Ovary (tissue), 9 donors: ENCODE results near the gene SOCS7. TPM values are rescaled to one million over a fixed set of nuclear protein-coding genes. Genes with fewer than 3 reads are reported as not detected.

Experiments used
- DNase-seq, 5 donors: peaks; one replicate each; pipeline ENCODE4 v3.0.0-alpha.2; 2019 to 2020
- H3K27ac ChIP-seq, 2 donors: fragments of 200-600 bp; one replicate each; pipeline versions ENCODE4 v1.5.1 to v1.8.0; 2019 to 2022
- H3K27me3 ChIP-seq: fragments of 200-600 bp; one replicate; pipeline ENCODE4 v1.8.0; 2022
- H3K36me3 ChIP-seq: fragments of 200-600 bp; sonication (generic); one replicate; pipeline ENCODE4 v1.5.1; 2019
- H3K4me1 ChIP-seq: one replicate; pipeline ENCODE4 v1.8.1; 2013; ENCODE audit warnings: mild to moderate bottlenecking, moderate library complexity; ENCODE audit not compliant: insufficient read depth
- H3K4me3 ChIP-seq: fragments of 200-600 bp; sonication (generic); one replicate; pipeline ENCODE4 v1.5.1; 2017
- H3K9me3 ChIP-seq, 2 donors: fragments of 200-600 bp in 1 of 2; sonication (generic) in 1 of 2; one replicate each; pipeline versions ENCODE4 v1.5.1 to v1.8.1; 2013 to 2019; ENCODE audit warnings: mild to moderate bottlenecking in 1 of 2, moderate library complexity in 1 of 2
- CTCF ChIP-seq, 3 donors: fragments of 450-650 bp in 2 of 3; fragments of 200-600 bp in 1 of 3; IDR thresholded peaks; one replicate each; pipeline versions ENCODE4 v1.5.1 to v1.8.0; 2016 to 2022; ENCODE audit warnings: antibody characterized with exemption in 3 of 3, mild to moderate bottlenecking in 1 of 3
- EP300 ChIP-seq: sonication (generic); formaldehyde crosslinking; IDR thresholded peaks from one replicate; pipeline ENCODE4 v1.6.1; 2017; ENCODE audit warnings: antibody characterized with exemption
- POLR2A ChIP-seq: fragments of 450-650 bp; IDR thresholded peaks from one replicate; pipeline ENCODE4 v1.6.1; 2017; ENCODE audit warnings: antibody characterized with exemption, mild to moderate bottlenecking, moderate library complexity
- WGBS, 3 donors: extraction: QIAGEN DNeasy Blood & Tissue Kit in 1 of 3; methylation state at CpG; one replicate each; pipeline versions ENCODE4 v1.1.5 to v1.1.7; 2013 to 2017; 5-methylcytosine and 5-hydroxymethylcytosine counted together
- intact Hi-C, 4 donors: fragments of 100-400 bp; cut with DNase I; formaldehyde crosslinking; loops; one replicate each; pipeline versions ENCODE4 v1.11.0 to v1.15.1; 2022 to 2023
- polyA plus RNA-seq, 2 donors: library from polyadenylated mRNA; stranded (reverse); fragments of 200-250 nt in 1 of 2; fragments of 350-450 nt in 1 of 2; fragmentation: Illumina TruSeq in 1 of 2; extraction: RNeasy Lipid Tissue Mini Kit (QIAGEN cat#74804) in 1 of 2; gene quantifications; one replicate each; pipeline ENCODE4 v1.2.3, GENCODE V29; 2013 to 2014
- total RNA-seq, 7 donors: library from RNA; depleted of rRNA in 2 of 7; stranded (reverse); fragments of >200 nt in 2 of 7; fragmentation: NEBNext Ultra II Directional in 3 of 7; extraction: Animal tissue kit (Norgen Biotek cat#: 25700) in 3 of 7; gene quantifications; one replicate each; pipeline versions ENCODE4 v1.1.0 to v1.2.4, GENCODE V29; 2016 to 2023
- donor health status: DM: no; HTN: no; CAD: no; lungs with moderate emphysema.
- donor health status: DM: no; HTN: no; CAD: no.
- donor health status: Bipolar disorder and iron deficiency.
- donor health status: DM: yes; HTN: yes; CAD: no.
- donor health status: DM: no; HTN: no; CAD: no.
- donor health status: DM: yes; HTN: yes; CAD: no.

Gene SOCS7
- total and polyA plus RNA-seq, 9 donors, result 8.9 to 23.8 (median 19.6) TPM

- H3K4me3 ChIP-seq, result no peak overlapping the region
- no peaks in the 10 kb centered on the region for H3K27me3 ChIP-seq
- peak; percentile 45 to 76 (median 64) for DNase-seq
- WGBS, 3 donors, result 21 to 25% (median 21%) methylated on average over 8 of the region's 8 CpGs
- TF ChIP-seq POLR2A (no peak), CTCF (IDR thresholded peaks at IDR 0.05) (peak in 2 of 3 donors; percentile 25 to 59)
- H3K4me1 ChIP-seq, result no peaks in the 10 kb centered on the region
- no peaks in the 10 kb centered on the region for H3K36me3 ChIP-seq
- intact Hi-C loops, result no loop called here
- H3K27ac ChIP-seq, result no peak overlapping the region
- H3K9me3 ChIP-seq, result no peaks in the 10 kb centered on the region
These were observed 29.4 kb upstream of the SOCS7 start for GRCh38 chr17:38322156-38322779.

- intact Hi-C loops, result no loop called here
- WGBS, 3 donors, result 95 to 100% (median 97%) methylated on average over 1 of the region's 1 CpG
- DNase-seq, result no peak
- TF ChIP-seq CTCF (IDR thresholded peaks at IDR 0.05), result no peak
- no peak for TF ChIP-seq POLR2A
- TF ChIP-seq EP300, result no peak
- no peak overlapping the region for H3K27ac ChIP-seq
- no peaks in the 10 kb centered on the region for H3K9me3 ChIP-seq
- H3K4me1 ChIP-seq, result no peaks in the 10 kb centered on the region
- H3K4me3 ChIP-seq, result no peak overlapping the region
- no peaks in the 10 kb centered on the region for H3K36me3 ChIP-seq
- no peaks in the 10 kb centered on the region for H3K27me3 ChIP-seq
These were observed 28.7 kb upstream of the SOCS7 start for GRCh38 chr17:38322897-38323296.

GRCh38 chr17:38324141-38324697 is 27.4 kb upstream of the SOCS7 start:
- no peak overlapping the region for H3K4me3 ChIP-seq
- 83 to 84% (median 83%) methylated on average over 3 of the region's 3 CpGs for WGBS, 3 donors
- no peaks in the 10 kb centered on the region for H3K27me3 ChIP-seq
- intact Hi-C loops, result no loop called here
- no peaks in the 10 kb centered on the region for H3K4me1 ChIP-seq
- TF ChIP-seq CTCF (IDR thresholded peaks at IDR 0.05) (no peak), EP300 (no peak), POLR2A (no peak)
- H3K9me3 ChIP-seq, result no peaks in the 10 kb centered on the region
- no peaks in the 10 kb centered on the region for H3K36me3 ChIP-seq
- DNase-seq, result no peak
- H3K27ac ChIP-seq, result no peak overlapping the region

GRCh38 chr17:38324772-38325171 is 26.9 kb upstream of the SOCS7 start:
- intact Hi-C loops, result no loop called here
- H3K27me3 ChIP-seq, result no peaks in the 10 kb centered on the region
- H3K36me3 ChIP-seq, result no peaks in the 10 kb centered on the region
- WGBS, 3 donors, result 79 to 85% (median 80%) methylated on average over 2 of the region's 2 CpGs
- no peak overlapping the region for H3K4me3 ChIP-seq
- no peak overlapping the region for H3K27ac ChIP-seq
- no peak for DNase-seq
- no peaks in the 10 kb centered on the region for H3K4me1 ChIP-seq
- H3K9me3 ChIP-seq, result no peaks in the 10 kb centered on the region
- TF ChIP-seq EP300, result no peak
- TF ChIP-seq CTCF (IDR thresholded peaks at IDR 0.05), result no peak
- no peak for TF ChIP-seq POLR2A
